Neural progenitor cell (in vitro differentiated cells): ENCODE measurements around the gene GPR149.

Experiments
- EZH2phosphoT487 ChIP-seq: fragments of 200-600 bp; sonication (generic); IDR thresholded peaks from 2 replicates; pipeline ENCODE4 v1.6.1; 2017; ENCODE audit warnings: antibody characterized with exemption
- TF ChIP-seq, protein P1 (sequence below): fragments of 200-600 bp; sonication (generic); IDR thresholded peaks from 2 replicates; pipeline ENCODE4 v1.5.1; 2017; ENCODE audit warnings: antibody characterized with exemption, mild to moderate bottlenecking

DNA sequence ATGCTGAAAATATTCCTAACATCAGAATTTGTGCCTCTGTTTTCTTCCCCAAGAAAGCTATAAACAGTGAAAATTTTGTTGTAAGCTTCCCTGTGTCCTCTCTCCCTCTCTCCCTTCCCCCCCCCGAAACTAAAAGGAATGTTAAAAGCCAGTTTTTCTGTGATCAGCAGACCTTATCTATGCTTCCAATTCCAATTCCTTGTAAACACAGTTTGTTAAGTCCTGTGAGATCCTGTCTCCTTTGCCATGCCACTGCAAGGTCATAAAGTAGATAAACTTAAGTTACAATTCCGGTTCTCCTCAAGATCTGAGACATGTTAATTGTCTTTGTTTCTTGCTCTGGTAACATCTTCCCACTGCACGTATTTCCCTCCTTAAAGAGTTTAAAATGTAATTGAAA is 62.8 kb downstream of the GPR149 start:
- TF ChIP-seq, protein P1, sequence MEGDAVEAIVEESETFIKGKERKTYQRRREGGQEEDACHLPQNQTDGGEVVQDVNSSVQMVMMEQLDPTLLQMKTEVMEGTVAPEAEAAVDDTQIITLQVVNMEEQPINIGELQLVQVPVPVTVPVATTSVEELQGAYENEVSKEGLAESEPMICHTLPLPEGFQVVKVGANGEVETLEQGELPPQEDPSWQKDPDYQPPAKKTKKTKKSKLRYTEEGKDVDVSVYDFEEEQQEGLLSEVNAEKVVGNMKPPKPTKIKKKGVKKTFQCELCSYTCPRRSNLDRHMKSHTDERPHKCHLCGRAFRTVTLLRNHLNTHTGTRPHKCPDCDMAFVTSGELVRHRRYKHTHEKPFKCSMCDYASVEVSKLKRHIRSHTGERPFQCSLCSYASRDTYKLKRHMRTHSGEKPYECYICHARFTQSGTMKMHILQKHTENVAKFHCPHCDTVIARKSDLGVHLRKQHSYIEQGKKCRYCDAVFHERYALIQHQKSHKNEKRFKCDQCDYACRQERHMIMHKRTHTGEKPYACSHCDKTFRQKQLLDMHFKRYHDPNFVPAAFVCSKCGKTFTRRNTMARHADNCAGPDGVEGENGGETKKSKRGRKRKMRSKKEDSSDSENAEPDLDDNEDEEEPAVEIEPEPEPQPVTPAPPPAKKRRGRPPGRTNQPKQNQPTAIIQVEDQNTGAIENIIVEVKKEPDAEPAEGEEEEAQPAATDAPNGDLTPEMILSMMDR: no peak
- no peak for TF ChIP-seq EZH2phosphoT487
